Peyer's patch (tissue), 4 donors: ENCODE data around the gene MVK. TPM values are rescaled to one million over a fixed set of nuclear protein-coding genes. Genes with fewer than 3 reads are reported as not detected.

ENCODE experiments used
- DNase-seq, 3 donors: peaks; one replicate each; pipeline ENCODE4 v3.0.0-alpha.2; 2017 to 2019
- H3K27ac ChIP-seq, 4 donors: fragments of 200-600 bp; sonication (generic); one replicate each; pipeline ENCODE4 v1.5.1; 2016 to 2019
- H3K27me3 ChIP-seq, 2 donors: fragments of 200-600 bp; sonication (generic); one replicate each; pipeline ENCODE4 v1.5.1; 2019
- H3K36me3 ChIP-seq, 3 donors: fragments of 200-600 bp; sonication (generic); one replicate each; pipeline ENCODE4 v1.5.1; 2016 to 2019
- H3K4me1 ChIP-seq, 4 donors: fragments of 200-600 bp; sonication (generic); one replicate each; pipeline ENCODE4 v1.5.1; 2016 to 2019
- H3K4me3 ChIP-seq, 4 donors: fragments of 200-600 bp; sonication (generic); 1 replicate in 3 of 4; 2 replicates in 1 of 4; pipeline ENCODE4 v1.5.1; 2016 to 2019; ENCODE audit warnings: mild to moderate bottlenecking in 1 of 4
- H3K9me3 ChIP-seq, 4 donors: fragments of 200-600 bp; sonication (generic); one replicate each; pipeline ENCODE4 v1.5.1; 2016 to 2019; ENCODE audit warnings: mild to moderate bottlenecking in 1 of 4
- CTCF ChIP-seq, 6 experiments: fragments of 450-650 bp in 4 of 6; fragments of 200-600 bp in 2 of 6; sonication (generic) in 1 of 6; IDR thresholded peaks; one replicate each; pipeline ENCODE4 v1.5.1; 2017 to 2019; ENCODE audit warnings: antibody characterized with exemption in 6 of 6, mild to moderate bottlenecking in 3 of 6, moderate library complexity in 1 of 6
- POLR2A ChIP-seq, 2 donors: fragments of 450-650 bp; IDR thresholded peaks; one replicate each; pipeline ENCODE4 v1.5.1; 2017; ENCODE audit warnings: antibody characterized with exemption in 2 of 2, mild to moderate bottlenecking in 2 of 2, moderate library complexity in 2 of 2
- total RNA-seq, 4 donors: library from RNA; depleted of rRNA; stranded (reverse); fragments of >200 nt; gene quantifications; one replicate each; pipeline ENCODE4 v1.1.0, GENCODE V29; 2016

The MVK gene
- total RNA-seq, 4 donors from 2014 or later: 3.3 to 66.7 (median 41.6) TPM

GRCh38 chr12:109580272-109580671, 6.7 kb downstream of the MVK start:
- H3K4me3 ChIP-seq: no peak overlapping the region
- H3K36me3 ChIP-seq: peaks cover 0 to 81% (median 0%) of the 10 kb centered on the region in 3 donors
- no peaks in the 10 kb centered on the region for H3K9me3 ChIP-seq
- H3K4me1 ChIP-seq: no peaks in the 10 kb centered on the region
- no peak for TF ChIP-seq POLR2A (IDR thresholded peaks at IDR 0.05)
- TF ChIP-seq CTCF (IDR thresholded peaks at IDR 0.05): no peak
- no peak overlapping the region for H3K27ac ChIP-seq
- DNase-seq: no peak
- H3K27me3 ChIP-seq: no peaks in the 10 kb centered on the region

GRCh38 chr12:109580684-109581333, 7.2 kb downstream of the MVK start:
- no peaks in the 10 kb centered on the region for H3K27me3 ChIP-seq
- TF ChIP-seq POLR2A (IDR thresholded peaks at IDR 0.05) (no peak), CTCF (IDR thresholded peaks at IDR 0.05) (no peak)
- H3K9me3 ChIP-seq: no peaks in the 10 kb centered on the region
- no peak overlapping the region for H3K27ac ChIP-seq
- no peaks in the 10 kb centered on the region for H3K4me1 ChIP-seq
- no peak for DNase-seq
- H3K36me3 ChIP-seq: peaks cover 0 to 80% (median 0%) of the 10 kb centered on the region in 3 donors
- no peak overlapping the region for H3K4me3 ChIP-seq

- Histone ChIP-seq H3K4me1 (no peaks in the 10 kb centered on the region), H3K4me3 (no peak overlapping the region), H3K36me3 (peaks cover 0 to 77% (median 0%) of the 10 kb centered on the region in 3 donors), H3K27me3 (no peaks in the 10 kb centered on the region), H3K27ac (no peak overlapping the region), H3K9me3 (no peaks in the 10 kb centered on the region)
- no peak for DNase-seq
- TF ChIP-seq CTCF (IDR thresholded peaks at IDR 0.05): no peak
Measured at GRCh38 chr12:109581334-109581691, 7.7 kb downstream of the MVK start.

- H3K4me1 ChIP-seq: no peaks in the 10 kb centered on the region
- H3K27ac ChIP-seq: no peak overlapping the region
- no peaks in the 10 kb centered on the region for H3K27me3 ChIP-seq
- H3K4me3 ChIP-seq: no peak overlapping the region
- H3K36me3 ChIP-seq: peaks cover 0 to 77% (median 0%) of the 10 kb centered on the region in 3 donors
- TF ChIP-seq CTCF (IDR thresholded peaks at IDR 0.05) (no peak), POLR2A (IDR thresholded peaks at IDR 0.05) (no peak)
- H3K9me3 ChIP-seq: no peaks in the 10 kb centered on the region
- no peak for DNase-seq
Measured at GRCh38 chr12:109581856-109582255, 8.3 kb downstream of the MVK start.

GRCh38 chr12:109582636-109583035, 9.0 kb downstream of the MVK start:
- H3K27ac ChIP-seq: no peak overlapping the region
- no peak for DNase-seq
- H3K4me1 ChIP-seq: no peaks in the 10 kb centered on the region
- no peak overlapping the region for H3K4me3 ChIP-seq
- peaks cover 0 to 77% (median 0%) of the 10 kb centered on the region in 3 donors for H3K36me3 ChIP-seq
- H3K27me3 ChIP-seq: no peaks in the 10 kb centered on the region
- TF ChIP-seq POLR2A (IDR thresholded peaks at IDR 0.05): no peak
- no peak for TF ChIP-seq CTCF (IDR thresholded peaks at IDR 0.05)
- H3K9me3 ChIP-seq: no peaks in the 10 kb centered on the region

GRCh38 chr12:109583733-109584132, 10.1 kb downstream of the MVK start:
- Histone ChIP-seq H3K27ac (no peak overlapping the region), H3K27me3 (no peaks in the 10 kb centered on the region), H3K36me3 (peaks cover 0 to 75% (median 0%) of the 10 kb centered on the region in 3 donors), H3K9me3 (no peaks in the 10 kb centered on the region), H3K4me3 (no peak overlapping the region), H3K4me1 (peaks cover 0 to 4% (median 0%) of the 10 kb centered on the region in 4 donors)
- TF ChIP-seq CTCF (IDR thresholded peaks at IDR 0.05): no peak
- no peak for TF ChIP-seq POLR2A (IDR thresholded peaks at IDR 0.05)
- DNase-seq: no peak
